GM21423 (cell line): ENCODE measurements around the gene MAP4K1.
"Not testable (repeated sequence)": the region's sequence is repeated elsewhere in the genome, so short reads cannot be mapped to it uniquely, and the experiment has no call there.

Experiments
- ATAC-seq: cut with Tn5 transposase; IDR thresholded peaks from one replicate; pipeline ENCODE4 v1.9.1; 2021; ENCODE audit warnings: mild to moderate bottlenecking, moderate library complexity; ENCODE audit not compliant: unreplicated experiment

MAP4K1 gene

DNA sequence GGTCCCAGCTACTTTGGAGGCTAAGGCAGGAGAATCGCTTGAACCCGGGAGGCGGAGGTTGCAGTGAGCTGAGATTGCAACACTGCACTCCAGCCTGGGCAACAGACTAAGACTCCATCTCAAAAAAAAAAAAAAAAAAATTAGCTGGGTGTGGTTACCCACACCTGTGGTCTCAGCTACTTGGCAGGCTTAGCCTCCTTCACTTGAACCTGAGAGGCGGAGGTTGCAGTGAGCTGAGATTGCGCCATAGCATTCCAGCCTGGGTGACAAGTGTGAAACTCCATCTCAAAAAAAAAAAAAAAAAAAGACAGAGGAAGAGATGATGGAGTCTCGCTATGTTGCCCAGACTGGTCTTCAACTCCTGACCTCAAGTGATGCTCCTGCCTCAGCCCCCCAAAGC lies 38.4 kb downstream of the MAP4K1 start:
- not testable (repeated sequence) for ATAC-seq

DNA sequence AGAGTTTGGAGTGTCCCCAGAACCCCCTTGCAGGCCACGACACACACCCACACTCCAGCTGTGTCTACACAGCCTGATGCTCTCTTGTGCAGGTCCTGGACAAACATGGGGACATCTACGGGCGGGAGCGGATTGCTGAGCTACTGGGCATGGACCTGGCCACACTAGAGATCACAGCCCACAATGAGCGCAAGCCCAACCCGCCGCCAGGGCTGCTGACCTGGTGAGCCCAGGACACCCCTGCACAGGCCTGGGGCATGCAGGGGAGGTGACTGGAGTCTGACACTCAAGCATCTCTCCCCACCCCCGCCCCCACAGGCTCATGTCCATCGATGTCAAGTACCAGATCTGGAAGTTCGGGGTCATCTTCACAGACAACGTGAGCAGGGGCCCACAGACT lies 39.9 kb downstream of the MAP4K1 start:
- ATAC-seq, result no peak

DNA sequence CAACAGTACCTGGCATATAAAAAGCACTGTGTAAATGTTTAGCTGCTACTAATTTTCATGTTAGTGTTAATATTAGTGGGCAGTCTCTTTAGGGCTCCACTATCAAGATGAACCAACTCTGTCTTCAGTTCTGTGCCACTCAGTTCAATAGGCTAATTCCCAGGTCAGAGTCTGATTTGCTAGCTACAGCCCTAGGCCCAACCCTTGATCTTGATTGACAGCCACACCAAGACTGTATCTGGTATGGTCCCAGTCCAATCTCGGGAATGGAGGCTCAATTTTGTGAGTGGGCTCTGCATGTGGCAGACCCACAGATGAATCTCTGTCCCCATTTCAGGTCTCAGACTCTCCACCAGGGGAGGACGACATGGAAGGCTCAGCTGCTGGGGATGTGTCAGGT lies 46.1 kb downstream of the MAP4K1 start:
- no peak for ATAC-seq

DNA sequence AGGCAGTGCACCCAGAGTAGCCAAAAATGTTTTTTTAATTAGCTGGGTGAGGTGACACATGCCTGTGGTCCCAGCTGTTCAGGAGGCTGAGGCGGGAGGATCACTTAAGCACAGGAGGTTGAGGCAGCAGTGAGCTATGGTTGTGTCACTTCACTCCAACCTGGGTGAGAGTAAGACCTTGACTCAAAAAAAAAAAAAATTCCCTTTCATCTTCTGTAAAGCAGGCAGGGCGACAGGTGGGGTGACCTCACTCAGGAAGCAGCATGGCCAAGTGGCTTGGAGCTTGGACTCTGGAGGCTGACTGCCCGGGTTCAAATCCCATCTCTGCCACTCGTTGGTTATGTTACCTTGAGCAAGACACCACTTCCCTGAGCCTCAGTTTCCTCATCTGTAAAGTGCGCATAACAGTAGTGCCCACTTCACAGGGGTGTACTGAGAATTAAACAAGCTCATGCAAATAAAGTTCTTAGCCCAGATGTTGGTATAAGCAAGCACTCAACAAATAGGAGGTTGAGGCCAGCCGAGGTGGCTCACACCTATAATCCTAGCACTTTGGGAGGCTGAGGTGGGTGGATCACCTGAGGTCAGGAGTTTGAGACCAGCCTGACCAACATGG lies 48.3 kb downstream of the MAP4K1 start:
- no peak for ATAC-seq

DNA sequence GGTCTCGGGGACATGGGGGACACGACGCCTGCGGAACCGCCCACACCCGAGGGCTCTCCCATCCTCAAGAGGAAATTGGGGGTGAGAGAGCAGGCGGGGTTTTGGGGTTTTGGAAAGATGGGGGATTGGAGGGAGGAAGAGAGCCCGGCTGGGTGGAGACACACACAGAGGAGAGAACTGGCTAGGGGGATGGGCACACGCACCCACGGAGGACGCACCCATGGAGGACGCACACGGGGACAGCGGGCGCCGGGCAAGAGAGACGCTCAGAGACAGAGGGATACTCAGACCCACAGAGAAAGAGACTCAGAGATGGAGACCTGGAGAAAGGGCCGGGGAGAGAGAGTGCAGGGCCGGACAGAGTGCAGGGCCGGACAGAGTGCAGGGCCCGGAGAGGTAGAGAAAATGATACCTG lies 52.1 kb downstream of the MAP4K1 start:
- ATAC-seq, result no peak

DNA sequence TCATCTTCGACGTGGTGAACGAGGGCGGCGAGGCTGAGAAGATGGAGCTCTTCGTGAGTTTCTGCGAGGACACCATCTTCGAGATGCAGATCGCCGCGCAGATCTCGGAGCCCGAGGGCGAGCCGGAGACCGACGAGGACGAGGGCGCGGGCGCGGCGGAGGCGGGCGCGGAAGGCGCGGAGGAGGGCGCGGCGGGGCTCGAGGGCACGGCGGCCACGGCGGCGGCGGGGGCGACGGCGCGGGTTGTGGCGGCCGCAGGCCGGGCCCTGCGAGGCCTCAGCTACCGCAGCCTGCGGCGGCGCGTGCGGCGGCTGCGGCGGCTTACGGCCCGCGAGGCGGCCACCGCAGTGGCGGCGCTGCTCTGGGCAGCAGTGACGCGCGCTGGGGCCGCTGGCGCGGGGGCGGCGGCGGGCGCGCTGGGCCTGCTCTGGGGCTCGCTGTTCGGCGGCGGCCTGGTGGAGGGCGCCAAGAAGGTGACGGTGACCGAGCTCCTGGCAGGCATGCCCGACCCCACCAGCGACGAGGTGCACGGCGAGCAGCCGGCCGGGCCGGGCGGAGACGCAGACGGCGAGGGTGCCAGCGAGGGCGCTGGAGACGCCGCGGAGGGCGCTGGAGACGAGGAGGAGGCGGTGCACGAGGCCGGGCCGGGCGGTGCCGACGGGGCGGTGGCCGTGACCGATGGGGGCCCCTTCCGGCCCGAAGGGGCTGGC lies 52.6 kb downstream of the MAP4K1 start:
- no peak for ATAC-seq

DNA sequence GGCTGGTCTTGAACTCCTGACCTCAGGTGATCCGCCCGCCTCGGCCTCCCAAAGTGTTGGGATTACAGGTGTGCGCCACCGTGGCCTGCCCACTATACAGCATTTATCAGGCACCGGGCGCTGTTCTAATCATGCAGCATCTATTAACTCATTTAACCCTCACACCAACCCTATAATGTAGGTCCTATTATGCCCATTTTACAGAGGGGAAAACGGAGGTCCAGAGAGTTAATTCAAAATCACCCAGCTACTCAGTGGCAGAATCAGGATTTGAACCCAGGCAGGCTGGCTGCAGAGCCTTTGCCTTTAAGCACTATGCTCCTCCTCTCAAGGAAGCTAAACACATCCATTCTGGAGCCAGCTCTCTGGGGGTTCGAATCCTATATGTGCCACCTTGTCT lies 54.3 kb downstream of the MAP4K1 start:
- no peak for ATAC-seq

DNA sequence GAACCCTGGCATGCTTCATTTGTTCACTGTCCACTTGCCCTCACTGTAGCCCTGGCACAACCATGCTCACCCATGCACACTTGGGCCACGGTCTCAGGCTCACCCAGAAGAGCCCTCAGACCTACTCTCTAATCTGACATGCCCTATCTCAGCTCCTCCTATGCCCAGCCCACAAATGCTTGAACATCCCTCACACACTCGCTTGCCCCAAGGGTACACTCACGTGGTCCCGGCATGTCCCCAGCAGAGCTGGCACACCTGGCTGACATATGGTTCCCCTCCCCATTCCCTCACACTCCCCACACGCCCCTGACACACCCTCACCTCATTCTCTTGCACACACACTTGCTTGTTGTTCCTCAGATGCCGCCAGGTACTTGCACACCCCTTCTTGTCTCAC lies 55.7 kb downstream of the MAP4K1 start:
- no peak for ATAC-seq

DNA sequence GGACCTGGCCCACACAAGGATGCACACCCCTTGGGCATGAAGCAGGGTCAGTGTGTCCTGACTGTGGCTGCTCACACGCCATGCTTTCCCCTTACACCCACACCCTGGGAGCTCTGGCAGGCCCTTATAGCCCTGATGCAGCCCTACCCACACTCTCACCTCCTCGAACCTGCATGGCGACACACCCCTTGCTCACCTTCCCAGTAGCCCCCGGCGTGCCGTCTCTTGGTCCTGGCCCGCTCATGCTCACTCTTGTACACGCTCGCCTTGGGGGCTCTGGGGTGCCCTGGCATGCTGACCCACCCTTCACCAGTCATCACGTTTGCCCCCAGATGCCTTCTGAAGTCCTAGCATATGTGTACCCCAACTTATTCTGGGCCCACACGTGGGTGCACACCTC lies 56.1 kb downstream of the MAP4K1 start:
- ATAC-seq, result no peak

DNA sequence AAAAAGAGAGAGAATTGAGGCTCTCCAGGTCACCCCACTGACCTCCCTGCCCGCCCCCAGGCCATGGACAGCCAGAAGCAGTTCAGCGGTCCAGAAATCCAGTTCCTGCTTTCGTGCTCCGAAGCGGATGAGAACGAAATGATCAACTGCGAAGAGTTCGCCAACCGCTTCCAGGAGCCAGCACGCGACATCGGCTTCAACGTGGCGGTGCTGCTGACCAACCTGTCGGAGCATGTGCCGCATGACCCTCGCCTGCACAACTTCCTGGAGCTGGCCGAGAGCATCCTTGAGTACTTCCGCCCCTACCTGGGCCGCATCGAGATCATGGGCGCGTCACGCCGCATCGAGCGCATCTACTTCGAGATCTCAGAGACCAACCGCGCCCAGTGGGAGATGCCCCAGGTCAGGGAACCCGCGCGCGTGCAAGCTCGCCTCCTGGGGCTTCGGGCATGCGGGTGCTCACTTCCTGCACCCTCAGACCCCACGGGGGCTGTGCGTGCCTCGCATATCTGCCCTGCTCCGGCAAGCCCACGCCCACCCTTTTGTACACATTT lies 56.6 kb downstream of the MAP4K1 start:
- no peak for ATAC-seq

DNA sequence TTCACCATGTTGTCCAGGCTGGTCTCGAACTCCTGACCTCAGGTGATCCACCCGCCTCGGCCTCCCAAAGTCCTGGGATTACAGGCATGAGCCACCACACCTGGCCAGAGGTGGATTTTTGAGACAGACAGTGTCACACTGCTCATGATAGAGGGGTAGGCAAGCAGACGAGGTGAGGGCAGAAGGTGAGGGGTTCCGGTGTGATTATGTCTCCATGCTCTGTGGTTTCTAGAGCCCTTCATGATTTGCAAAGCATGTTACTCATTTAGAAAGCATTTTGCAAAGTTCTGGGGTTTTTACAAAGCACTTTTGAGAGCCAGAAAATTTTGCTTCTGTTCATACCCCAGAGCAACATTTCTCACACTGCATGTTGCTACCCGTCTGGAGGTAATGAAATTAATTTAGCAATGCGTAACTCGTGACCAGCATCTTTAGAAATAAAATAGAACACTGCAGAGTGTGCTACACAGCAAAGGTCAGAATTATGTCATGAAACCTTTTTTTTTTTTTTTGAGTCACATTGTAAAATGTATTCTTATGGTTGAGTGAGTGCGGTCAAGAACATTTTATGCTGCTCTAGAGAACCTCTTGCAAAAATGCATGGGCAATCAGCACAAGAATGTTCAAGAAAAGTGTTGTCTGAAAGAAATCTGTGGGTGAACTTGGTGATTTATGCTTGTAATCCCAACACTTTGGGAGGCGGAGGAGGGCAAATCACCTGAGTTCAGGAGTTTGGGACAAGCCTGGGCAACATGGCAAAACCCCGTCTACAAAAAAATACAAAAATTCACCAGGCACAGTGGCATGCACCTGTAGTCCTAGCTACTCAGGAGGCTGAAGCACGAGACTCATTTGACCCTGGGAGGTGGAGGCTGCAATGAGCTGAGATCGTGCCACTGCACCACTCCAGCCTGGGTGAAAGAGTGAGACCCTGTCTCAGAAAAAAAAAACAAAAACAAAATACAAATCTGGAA lies 58.0 kb downstream of the MAP4K1 start:
- ATAC-seq, result peak; percentile 71

DNA sequence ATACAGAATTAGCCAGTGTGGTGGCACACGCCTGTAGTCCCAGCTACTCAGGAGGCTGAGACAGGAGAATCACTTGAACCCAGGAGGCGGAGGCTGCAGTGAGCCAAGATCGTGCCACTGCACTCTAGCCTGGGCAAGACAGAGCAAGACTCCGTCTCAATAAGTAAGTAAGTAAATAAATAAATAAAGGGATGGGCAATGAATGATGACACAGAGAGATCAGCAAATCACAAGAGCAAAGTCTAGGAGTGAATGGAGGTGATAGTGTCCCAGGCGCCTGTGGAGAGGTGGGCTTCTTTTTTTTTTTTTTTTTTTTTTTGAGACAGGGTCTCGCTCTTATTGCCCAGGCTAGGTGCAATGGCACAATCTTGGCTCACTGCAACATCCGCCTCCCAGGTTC lies 58.8 kb downstream of the MAP4K1 start:
- ATAC-seq, result not testable (repeated sequence)

DNA sequence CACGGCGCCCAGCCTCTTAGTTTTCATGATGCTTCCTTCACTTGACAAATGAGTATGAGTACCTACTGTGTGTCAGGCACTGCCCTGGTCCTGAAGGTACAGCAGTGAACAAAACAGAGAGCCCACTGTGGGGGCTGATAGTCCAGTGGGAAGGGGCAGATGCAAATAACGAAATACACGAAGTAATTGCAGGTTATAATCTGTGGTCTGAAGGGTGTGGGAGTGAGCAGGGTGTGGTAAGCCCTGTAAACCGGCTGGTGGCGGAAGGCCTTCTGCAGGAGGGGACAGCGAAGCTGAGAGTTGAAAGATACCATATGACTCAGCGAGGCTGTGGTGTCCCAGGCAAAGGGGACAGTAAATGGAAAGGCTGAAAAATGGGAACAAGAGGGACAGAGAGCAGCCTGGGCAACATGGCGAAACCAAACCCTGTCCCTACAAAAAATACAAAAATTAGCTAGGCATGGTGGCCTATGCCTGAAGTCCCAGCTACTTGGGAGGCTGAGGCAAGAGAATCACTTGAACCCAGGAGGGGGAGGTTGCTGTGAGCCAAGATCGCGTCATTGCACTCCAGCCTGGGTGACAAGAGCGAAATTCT lies 60.5 kb downstream of the MAP4K1 start:
- peak; percentile 40 for ATAC-seq

DNA sequence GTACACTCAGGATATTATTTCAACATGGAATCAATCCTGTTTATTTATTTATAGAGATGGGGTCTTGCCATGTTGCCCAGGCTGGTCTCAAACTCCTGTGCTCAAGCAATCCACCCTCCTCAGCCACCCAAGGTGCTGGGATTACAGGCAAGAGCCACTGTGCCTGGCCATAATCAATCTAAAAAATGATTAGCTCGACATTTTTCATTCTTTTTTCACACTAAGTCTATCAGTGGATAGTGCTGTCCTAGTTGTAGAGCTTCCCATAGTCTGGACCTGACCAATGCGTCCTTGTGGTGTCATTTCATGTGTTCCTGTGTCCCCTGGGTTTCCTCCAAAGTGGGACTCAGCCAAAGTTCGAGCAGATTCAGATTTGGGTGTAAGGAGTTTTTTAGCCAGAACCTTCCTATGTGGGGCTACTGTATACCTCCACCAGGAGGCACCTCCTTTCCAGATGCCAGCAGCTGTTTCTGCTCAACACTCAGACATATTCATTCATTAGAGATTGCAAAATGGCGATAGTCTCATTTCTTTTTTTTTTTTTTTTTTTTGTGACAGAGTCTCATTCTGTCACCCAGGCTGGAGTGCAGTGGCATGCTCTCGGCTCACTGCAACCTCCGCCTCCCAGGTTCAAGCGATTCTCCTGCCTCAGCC lies 61.1 kb downstream of the MAP4K1 start:
- ATAC-seq, result no peak

DNA sequence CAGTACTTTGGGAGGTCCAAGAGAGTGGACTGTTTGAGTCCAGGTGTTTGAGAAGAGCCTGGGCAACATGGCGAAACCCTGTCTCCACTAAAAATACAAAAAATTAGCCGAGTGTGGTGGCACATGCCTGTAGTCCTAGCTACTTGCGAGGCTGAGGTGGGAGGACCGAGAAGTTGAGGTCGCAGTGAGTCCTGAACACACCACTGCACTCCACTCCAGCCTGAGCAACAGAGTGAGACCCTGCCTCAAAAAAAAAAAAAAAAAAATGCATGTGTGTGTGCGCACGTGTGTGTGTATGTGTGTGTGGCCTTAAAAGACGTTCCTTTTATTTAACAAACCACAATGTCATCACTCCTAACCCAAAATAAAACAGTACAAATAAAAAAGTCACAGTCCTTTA lies 62.6 kb downstream of the MAP4K1 start:
- ATAC-seq, result no peak

DNA sequence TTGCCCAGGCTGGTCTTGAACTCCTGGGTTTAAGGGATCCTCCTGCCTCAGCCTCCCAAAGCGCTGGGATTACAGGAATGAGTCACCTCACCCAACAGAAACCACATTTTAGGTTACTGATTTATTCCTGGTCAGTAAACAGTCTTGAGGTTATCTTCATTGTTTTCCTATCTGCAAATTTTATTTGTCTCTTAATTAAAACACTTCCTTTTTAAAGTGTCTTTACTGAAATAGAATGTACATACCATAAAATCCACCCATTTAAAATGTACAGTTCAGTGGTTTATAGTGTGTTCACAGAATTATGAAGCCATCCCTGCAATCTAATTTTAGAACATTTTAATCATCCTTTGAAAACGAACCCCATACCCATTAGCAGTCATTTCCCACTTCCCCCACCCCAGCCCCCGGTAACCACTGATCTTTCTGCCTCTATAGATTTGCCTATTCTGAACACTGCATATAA lies 63.0 kb downstream of the MAP4K1 start:
- no peak for ATAC-seq

DNA sequence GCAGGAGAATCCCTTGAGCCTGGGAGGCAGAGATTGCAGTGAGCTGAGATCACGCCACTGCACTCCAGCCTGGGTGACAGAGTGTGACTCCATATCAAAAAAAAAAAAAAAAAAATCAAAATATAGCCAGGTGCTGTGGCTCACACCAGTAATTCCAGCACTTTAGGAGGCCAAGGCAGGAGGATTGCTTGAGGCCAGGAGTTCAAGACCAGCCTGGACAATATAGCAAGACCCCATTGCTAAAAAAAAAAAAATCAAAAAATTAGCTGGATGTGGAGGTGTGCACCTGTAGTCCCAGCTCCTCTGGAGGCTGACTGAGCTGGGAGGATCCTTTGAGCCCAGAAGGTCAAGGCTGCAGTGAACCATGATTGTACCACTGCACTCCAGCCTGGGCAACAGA lies 64.5 kb downstream of the MAP4K1 start:
- not testable (repeated sequence) for ATAC-seq

DNA sequence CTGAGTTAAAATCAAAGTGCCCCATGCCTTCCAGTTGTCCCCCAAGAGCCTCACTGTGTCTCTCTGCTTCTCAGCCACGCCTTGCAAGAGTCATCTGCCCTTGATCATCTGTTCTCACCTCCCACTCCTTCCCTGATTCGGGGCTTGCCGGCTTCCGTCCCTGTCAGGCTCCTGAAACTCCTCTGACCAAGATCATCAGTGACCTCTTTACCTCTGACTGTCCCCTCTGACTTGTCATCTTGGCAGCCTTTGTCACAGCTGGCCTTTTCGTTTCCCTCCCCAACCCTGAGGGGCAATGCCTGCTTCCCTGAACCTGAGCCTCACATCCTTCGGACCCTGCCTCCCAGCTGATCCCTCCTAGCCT lies 66.3 kb downstream of the MAP4K1 start:
- peak; percentile 71 for ATAC-seq

DNA sequence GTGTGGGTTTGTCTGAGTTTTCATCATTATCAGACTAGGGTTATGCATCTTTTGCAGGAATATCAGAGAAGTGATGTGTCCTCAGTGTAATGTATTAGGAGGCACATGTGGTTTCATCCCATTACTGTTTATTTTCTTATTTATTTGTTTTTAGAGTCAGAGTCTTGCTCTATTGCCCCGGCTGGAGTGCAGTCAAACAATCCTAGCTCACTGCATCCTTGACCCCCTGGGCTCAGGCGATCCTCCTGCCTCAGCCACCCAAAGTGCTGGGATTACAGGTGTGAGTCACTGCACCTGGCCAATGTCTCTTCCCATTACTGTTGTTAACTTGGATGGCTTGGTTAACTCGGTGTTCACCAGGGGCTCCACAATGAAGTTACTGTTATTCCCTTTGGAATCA lies 67.4 kb downstream of the MAP4K1 start:
- ATAC-seq, result no peak

DNA sequence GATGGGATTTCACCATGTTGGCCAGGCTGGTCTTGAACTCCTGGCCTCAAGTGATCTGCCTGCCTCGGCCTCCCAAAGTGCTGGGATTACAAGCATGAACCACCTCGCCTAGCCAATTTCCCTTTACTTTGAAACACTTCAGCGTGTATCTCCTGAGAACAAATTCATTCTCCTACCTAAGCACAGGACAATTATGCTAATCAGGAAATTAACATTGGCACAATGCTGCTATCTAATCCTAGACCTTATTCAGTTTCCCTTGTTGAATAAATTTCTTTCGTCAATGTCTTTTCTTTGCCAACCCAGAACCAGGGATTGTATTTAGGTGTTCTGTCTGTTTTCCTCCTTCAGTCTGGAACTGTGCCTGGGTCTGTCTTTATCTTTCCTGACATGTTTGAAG lies 67.8 kb downstream of the MAP4K1 start:
- no peak for ATAC-seq
